T-helper 1 cell treated with Interleukin-12 subunit alpha and Interleukin-12 subunit beta and Interleukin-4 antibody, amounts not matched to agents 30 μg/mL and 1 μg/mL, for 36 hours (primary cell): ENCODE results near the gene PAK1.
"Not testable (repeated sequence)": the region's sequence is repeated elsewhere in the genome, so short reads cannot be mapped to it uniquely, and the experiment has no call there.

Source experiments
- H3K27ac Mint-ChIP-seq: one replicate; pipeline ENCODE4 v1.8.0; 2021; ENCODE audit warnings: mild to moderate bottlenecking, mixed read lengths
- H3K27me3 Mint-ChIP-seq: one replicate; pipeline ENCODE4 v1.8.0; 2021; ENCODE audit warnings: low read depth, mixed read lengths
- H3K36me3 Mint-ChIP-seq: one replicate; pipeline ENCODE4 v1.8.0; 2021; ENCODE audit warnings: low read depth, mixed read lengths
- H3K4me1 Mint-ChIP-seq: one replicate; pipeline ENCODE4 v1.8.0; 2021; ENCODE audit warnings: low read depth, mixed read lengths
- H3K4me3 Mint-ChIP-seq: one replicate; pipeline ENCODE4 v1.8.0; 2021; ENCODE audit warnings: mild to moderate bottlenecking, moderate library complexity, mixed read lengths
- H3K9me3 Mint-ChIP-seq: one replicate; pipeline ENCODE4 v1.8.0; 2021; ENCODE audit warnings: mixed read lengths

The PAK1 gene

GRCh38 chr11:77320351-77320750, 153.5 kb downstream of the PAK1 start:
- no peaks in the 10 kb centered on the region for H3K4me1 Mint-ChIP-seq
- peaks cover 6% of the 10 kb centered on the region for H3K36me3 Mint-ChIP-seq
- H3K9me3 Mint-ChIP-seq, result no peaks in the 10 kb centered on the region
- H3K4me3 Mint-ChIP-seq, result no peak overlapping the region
- peaks cover 3% of the 10 kb centered on the region for H3K27me3 Mint-ChIP-seq
- H3K27ac Mint-ChIP-seq, result no peak overlapping the region

GRCh38 chr11:77318600-77318999, 155.3 kb downstream of the PAK1 start:
- Mint-ChIP-seq H3K36me3 (peaks cover 4% of the 10 kb centered on the region), H3K4me1 (no peaks in the 10 kb centered on the region), H3K27ac (no peak overlapping the region), H3K27me3 (peaks cover 3% of the 10 kb centered on the region), H3K4me3 (no peak overlapping the region), H3K9me3 (no peaks in the 10 kb centered on the region)

GRCh38 chr11:77316733-77317342, 157.1 kb downstream of the PAK1 start:
- no peak overlapping the region for H3K4me3 Mint-ChIP-seq
- H3K27me3 Mint-ChIP-seq, result peaks cover 3% of the 10 kb centered on the region
- H3K27ac Mint-ChIP-seq, result no peak overlapping the region
- peaks cover 2% of the 10 kb centered on the region for H3K36me3 Mint-ChIP-seq
- H3K9me3 Mint-ChIP-seq, result no peaks in the 10 kb centered on the region
- H3K4me1 Mint-ChIP-seq, result no peaks in the 10 kb centered on the region

- Mint-ChIP-seq H3K27me3 (peaks cover 6% of the 10 kb centered on the region), H3K4me1 (no peaks in the 10 kb centered on the region), H3K36me3 (no peaks in the 10 kb centered on the region), H3K4me3 (no peak overlapping the region), H3K9me3 (no peaks in the 10 kb centered on the region), H3K27ac (no peak overlapping the region)
These were observed 161.8 kb downstream of the PAK1 start for GRCh38 chr11:77312107-77312506.

GRCh38 chr11:77311701-77312100, 162.2 kb downstream of the PAK1 start:
- Mint-ChIP-seq H3K4me1 (no peaks in the 10 kb centered on the region), H3K36me3 (no peaks in the 10 kb centered on the region), H3K4me3 (no peak overlapping the region), H3K27me3 (peaks cover 6% of the 10 kb centered on the region), H3K27ac (no peak overlapping the region), H3K9me3 (no peaks in the 10 kb centered on the region)

- Mint-ChIP-seq H3K36me3 (no peaks in the 10 kb centered on the region), H3K27me3 (peaks cover 3% of the 10 kb centered on the region), H3K4me3 (no peak overlapping the region), H3K9me3 (no peaks in the 10 kb centered on the region), H3K27ac (no peak overlapping the region), H3K4me1 (no peaks in the 10 kb centered on the region)
These were observed 163.2 kb downstream of the PAK1 start for GRCh38 chr11:77310721-77311120.

GRCh38 chr11:77309401-77310085, 164.4 kb downstream of the PAK1 start:
- no peaks in the 10 kb centered on the region for H3K9me3 Mint-ChIP-seq
- H3K36me3 Mint-ChIP-seq, result no peaks in the 10 kb centered on the region
- H3K4me1 Mint-ChIP-seq, result no peaks in the 10 kb centered on the region
- H3K27me3 Mint-ChIP-seq, result peaks cover 3% of the 10 kb centered on the region
- no peak overlapping the region for H3K4me3 Mint-ChIP-seq
- no peak overlapping the region for H3K27ac Mint-ChIP-seq

GRCh38 chr11:77308838-77309237, 165.1 kb downstream of the PAK1 start:
- Mint-ChIP-seq H3K9me3 (no peaks in the 10 kb centered on the region), H3K27me3 (peaks cover 3% of the 10 kb centered on the region), H3K4me1 (no peaks in the 10 kb centered on the region), H3K27ac (no peak overlapping the region), H3K36me3 (no peaks in the 10 kb centered on the region), H3K4me3 (no peak overlapping the region)

GRCh38 chr11:77303328-77303727, 170.6 kb downstream of the PAK1 start:
- no peak overlapping the region for H3K4me3 Mint-ChIP-seq
- H3K36me3 Mint-ChIP-seq, result no peaks in the 10 kb centered on the region
- H3K27ac Mint-ChIP-seq, result no peak overlapping the region
- H3K4me1 Mint-ChIP-seq, result no peaks in the 10 kb centered on the region
- no peaks in the 10 kb centered on the region for H3K9me3 Mint-ChIP-seq
- peaks cover 3% of the 10 kb centered on the region for H3K27me3 Mint-ChIP-seq

- H3K27me3 Mint-ChIP-seq, result peaks cover 3% of the 10 kb centered on the region
- H3K27ac Mint-ChIP-seq, result no peak overlapping the region
- no peak overlapping the region for H3K4me3 Mint-ChIP-seq
- H3K36me3 Mint-ChIP-seq, result no peaks in the 10 kb centered on the region
- H3K4me1 Mint-ChIP-seq, result no peaks in the 10 kb centered on the region
- H3K9me3 Mint-ChIP-seq, result no peaks in the 10 kb centered on the region
These were observed 171.1 kb downstream of the PAK1 start for GRCh38 chr11:77302752-77303151.

GRCh38 chr11:77301510-77301909, 172.4 kb downstream of the PAK1 start, which contains the start of gene GDPD4:
Gene GDPD4, minus strand, starts transcription at chr11:77301686. Its CDS starts 16,549 bp downstream, at chr11:77285137.
- no peaks in the 10 kb centered on the region for H3K27me3 Mint-ChIP-seq
- H3K4me1 Mint-ChIP-seq, result no peaks in the 10 kb centered on the region
- no peaks in the 10 kb centered on the region for H3K36me3 Mint-ChIP-seq
- H3K27ac Mint-ChIP-seq, result no peak within 1 kb of the TSS
- no peaks in the 10 kb centered on the region for H3K9me3 Mint-ChIP-seq
- H3K4me3 Mint-ChIP-seq, result no peak within 1 kb of the TSS

GRCh38 chr11:77300695-77301094, 173.2 kb downstream of the PAK1 start:
- H3K4me1 Mint-ChIP-seq, result no peaks in the 10 kb centered on the region
- H3K9me3 Mint-ChIP-seq, result no peaks in the 10 kb centered on the region
- no peak overlapping the region for H3K27ac Mint-ChIP-seq
- H3K4me3 Mint-ChIP-seq, result no peak overlapping the region
- H3K36me3 Mint-ChIP-seq, result no peaks in the 10 kb centered on the region
- H3K27me3 Mint-ChIP-seq, result no peaks in the 10 kb centered on the region

- not testable (repeated sequence) for H3K4me1 Mint-ChIP-seq, H3K9me3 Mint-ChIP-seq, H3K27ac Mint-ChIP-seq, H3K4me3 Mint-ChIP-seq, H3K27me3 Mint-ChIP-seq, H3K36me3 Mint-ChIP-seq
These were observed 173.9 kb downstream of the PAK1 start for GRCh38 chr11:77300028-77300427.

GRCh38 chr11:77299528-77299993, 174.3 kb downstream of the PAK1 start:
- H3K4me3 Mint-ChIP-seq, result no peak overlapping the region
- H3K4me1 Mint-ChIP-seq, result no peaks in the 10 kb centered on the region
- H3K9me3 Mint-ChIP-seq, result no peaks in the 10 kb centered on the region
- no peak overlapping the region for H3K27ac Mint-ChIP-seq
- no peaks in the 10 kb centered on the region for H3K27me3 Mint-ChIP-seq
- no peaks in the 10 kb centered on the region for H3K36me3 Mint-ChIP-seq

GRCh38 chr11:77294040-77294439, 179.9 kb downstream of the PAK1 start:
- peaks cover 21% of the 10 kb centered on the region for H3K27me3 Mint-ChIP-seq
- no peaks in the 10 kb centered on the region for H3K9me3 Mint-ChIP-seq
- no peaks in the 10 kb centered on the region for H3K4me1 Mint-ChIP-seq
- no peak overlapping the region for H3K4me3 Mint-ChIP-seq
- H3K36me3 Mint-ChIP-seq, result no peaks in the 10 kb centered on the region
- no peak overlapping the region for H3K27ac Mint-ChIP-seq
